Motor neuron (in vitro differentiated cells): ENCODE measurements around the gene SYPL1. TPM values are rescaled to one million over a fixed set of nuclear protein-coding genes. Genes with fewer than 3 reads are reported as not detected.
A peak's percentile ranks its signal among the peaks of the same experiment; 100 is the strongest.

Experiments
- ATAC-seq, 8 experiments: fragments of 200-7000 bp; cut with Tn5 transposase; replicated peaks in 6 of 8; 2 replicates each; pipeline ENCODE4 v1.8.0; 2021; ENCODE audit warnings: mild to moderate bottlenecking in 8 of 8, moderate library complexity in 8 of 8
- H3K27ac ChIP-seq, 2 donors: fragments of 250-450 bp; sonication (Bioruptor Pico); 2 replicates each; pipeline ENCODE4 v1.9.0; 2021; ENCODE audit warnings: antibody characterized with exemption in 2 of 2, mild to moderate bottlenecking in 2 of 2, moderate library complexity in 1 of 2
- H3K4me1 ChIP-seq, 2 donors: fragments of 250-450 bp; sonication (Bioruptor Pico); replicated peaks in 1 of 2; 2 replicates each; pipeline ENCODE4 v1.6.1; 2021; ENCODE audit warnings: antibody characterized with exemption in 2 of 2, mild to moderate bottlenecking in 2 of 2, moderate library complexity in 1 of 2
- H3K4me3 ChIP-seq, 5 donors: fragments of 250-450 bp; sonication (Bioruptor Pico); 2 replicates each; pipeline ENCODE4 v1.9.0; 2021; ENCODE audit warnings: antibody characterized with exemption in 5 of 5, mild to moderate bottlenecking in 5 of 5, moderate library complexity in 4 of 5
- WGBS, 10 experiments: fragments of 450-650 bp; shearing (Covaris generic); methylation state at CpG; one replicate each; pipeline ENCODE4 v1.0.0; 2022; 5-methylcytosine and 5-hydroxymethylcytosine counted together
- in situ Hi-C, 9 experiments: fragments of 400-800 bp; cut with MboI; loops; one replicate each; pipeline ENCODE4 v1.15.0; 2021; ENCODE audit warnings: low sequenced_read_pairs in 9 of 9, low pct_unique_long_range_greater_than_20kb in 2 of 9; ENCODE audit not compliant: unreplicated experiment in 9 of 9
- total RNA-seq, 8 experiments: library from RNA; unstranded; fragments of 300-600 nt; gene quantifications; 2 replicates each; pipeline versions ENCODE4 v1.2.3 to v1.2.4, GENCODE V29; 2022

SYPL1 gene
- total RNA-seq, 8 experiments from 2014 or later, result 9.8 to 83.7 (median 23.0) TPM

- WGBS, 10 experiments, result 73 to 100% methylated on average over 1 to 2 of the region's 3 CpGs; no CpG with 5 or more reads in 8 of the 10 experiments
- Histone ChIP-seq H3K4me1 (peaks cover 33 to 36% of the 10 kb centered on the region in 2 donors), H3K4me3 (no peak overlapping the region), H3K27ac (peak overlapping the region; percentile 19 to 54)
- ATAC-seq, result no peak
- in situ Hi-C loops, result loop anchor here in 2 of 9 experiments (5.0 to 10.0 kb wide), 2 partner anchors 93 to 96 kb away; no protein-coding TSS in a partner anchor
These were observed 53.2 kb downstream of the SYPL1 start for GRCh38 chr7:106058928-106059324.

- in situ Hi-C loops, result loop anchor here in 2 of 9 experiments (5.0 to 10.0 kb wide), 2 partner anchors 94 to 97 kb away; no protein-coding TSS in a partner anchor
- Histone ChIP-seq H3K27ac (peak overlapping the region; percentile 19 to 54), H3K4me1 (peaks cover 26 to 29% of the 10 kb centered on the region in 2 donors), H3K4me3 (no peak overlapping the region)
- 7 to 100% (median 68%) methylated on average over 1 to 12 of the region's 19 CpGs; no CpG with 5 or more reads in 6 of the 10 experiments for WGBS, 10 experiments
- peak; percentile 71 to 98 (median 96) for ATAC-seq
These were observed 53.9 kb downstream of the SYPL1 start for GRCh38 chr7:106057962-106058927.

GRCh38 chr7:106057204-106057961 lies 54.7 kb downstream of the SYPL1 start:
- no peak overlapping the region for H3K27ac ChIP-seq
- H3K4me1 ChIP-seq, result peaks cover 21 to 23% of the 10 kb centered on the region in 2 donors
- no peak overlapping the region for H3K4me3 ChIP-seq
- no peak for ATAC-seq
- in situ Hi-C loops, result loop anchor here in 2 of 9 experiments (5.0 to 10.0 kb wide), 2 partner anchors 95 to 97 kb away; no protein-coding TSS in a partner anchor
- 40 to 100% (median 83%) methylated on average over 1 to 4 of the region's 10 CpGs; no CpG with 5 or more reads in 1 of the 10 experiments for WGBS, 10 experiments

GRCh38 chr7:106056513-106057203 lies 55.5 kb downstream of the SYPL1 start:
- Histone ChIP-seq H3K4me1 (peaks cover 21 to 23% of the 10 kb centered on the region in 2 donors), H3K4me3 (no peak overlapping the region), H3K27ac (no peak overlapping the region)
- WGBS, 10 experiments, result 20 to 95% (median 77%) methylated on average over 1 to 8 of the region's 9 CpGs
- peak in 6 of 8 experiments; percentile 17 to 88 (median 62) for ATAC-seq
- in situ Hi-C loops, result loop anchor here in 2 of 9 experiments (5.0 to 10.0 kb wide), 2 partner anchors 96 to 98 kb away; no protein-coding TSS in a partner anchor

- Histone ChIP-seq H3K4me1 (peaks cover 23 to 26% of the 10 kb centered on the region in 2 donors), H3K27ac (no peak overlapping the region), H3K4me3 (no peak overlapping the region)
- ATAC-seq, result peak in 2 of 8 experiments; percentile 12 to 63
- in situ Hi-C loops, result loop anchor here in 2 of 9 experiments (5.0 to 10.0 kb wide), 2 partner anchors 97 to 100 kb away; no protein-coding TSS in a partner anchor
- 24 to 100% (median 46%) methylated on average over 1 to 5 of the region's 7 CpGs; no CpG with 5 or more reads in 2 of the 10 experiments for WGBS, 10 experiments
These were observed 57.1 kb downstream of the SYPL1 start for GRCh38 chr7:106054971-106055532.

- H3K4me3 ChIP-seq, result no peak overlapping the region
- no peak overlapping the region for H3K27ac ChIP-seq
- H3K4me1 ChIP-seq, result peaks cover 22 to 26% of the 10 kb centered on the region in 2 donors
- WGBS, 10 experiments, result 67 to 100% (median 88%) methylated on average over 1 to 7 of the region's 11 CpGs; no CpG with 5 or more reads in 4 of the 10 experiments
- ATAC-seq, result no peak
- in situ Hi-C loops, result loop anchor here in 1 of 9 experiments (10.0 kb wide), 1 partner anchor 100 kb away; no protein-coding TSS in a partner anchor
These were observed 57.8 kb downstream of the SYPL1 start for GRCh38 chr7:106054156-106054910.

GRCh38 chr7:106053109-106053508 lies 59.0 kb downstream of the SYPL1 start:
- in situ Hi-C loops, result loop anchor here in 1 of 9 experiments (10.0 kb wide), 1 partner anchor 102 kb away; no protein-coding TSS in a partner anchor
- H3K4me1 ChIP-seq, result peaks cover 10 to 16% of the 10 kb centered on the region in 2 donors
- no peak for ATAC-seq
- H3K27ac ChIP-seq, result no peak overlapping the region
- no peak overlapping the region for H3K4me3 ChIP-seq
- 40 to 76% (median 71%) methylated on average over 1 to 4 of the region's 5 CpGs; no CpG with 5 or more reads in 6 of the 10 experiments for WGBS, 10 experiments

GRCh38 chr7:106052681-106053080 lies 59.4 kb downstream of the SYPL1 start:
- no peak for ATAC-seq

GRCh38 chr7:106050746-106051117 lies 61.4 kb downstream of the SYPL1 start:
- peak in 7 of 8 experiments; percentile 29 to 73 (median 58) for ATAC-seq
- no peak overlapping the region for H3K4me3 ChIP-seq
- no peak overlapping the region for H3K27ac ChIP-seq
- H3K4me1 ChIP-seq, result peaks cover 6 to 12% of the 10 kb centered on the region in 2 donors
- in situ Hi-C loops, result loop anchor here in 1 of 9 experiments (10.0 kb wide), 1 partner anchor 104 kb away; no protein-coding TSS in a partner anchor
- 57 to 93% (median 81%) methylated on average over 1 to 5 of the region's 5 CpGs; no CpG with 5 or more reads in 4 of the 10 experiments for WGBS, 10 experiments

More at GRCh38 chr7:106052681-106053080, 59.4 kb downstream of the SYPL1 start:
- peaks cover 6 to 12% of the 10 kb centered on the region in 2 donors for H3K4me1 ChIP-seq
- H3K27ac ChIP-seq, result no peak overlapping the region
- WGBS, 10 experiments, result 33 to 100% (median 72%) methylated on average over 1 to 2 of the region's 2 CpGs
- H3K4me3 ChIP-seq, result no peak overlapping the region
- in situ Hi-C loops, result loop anchor here in 1 of 9 experiments (10.0 kb wide), 1 partner anchor 102 kb away; no protein-coding TSS in a partner anchor

GRCh38 chr7:106050002-106050745 lies 61.9 kb downstream of the SYPL1 start:
- Histone ChIP-seq H3K4me3 (no peak overlapping the region), H3K27ac (no peak overlapping the region), H3K4me1 (peaks cover 5 to 10% of the 10 kb centered on the region in 2 donors)
- 10 to 95% (median 76%) methylated on average over 2 to 12 of the region's 13 CpGs; no CpG with 5 or more reads in 3 of the 10 experiments for WGBS, 10 experiments
- ATAC-seq, result peak; percentile 46 to 73 (median 54)
- in situ Hi-C loops, result loop anchor here in 1 of 9 experiments (10.0 kb wide), 1 partner anchor 105 kb away; no protein-coding TSS in a partner anchor
